GM21515 (cell line): ENCODE data around the gene ASCL2.

Experiments
- ATAC-seq: cut with Tn5 transposase; IDR thresholded peaks from one replicate; pipeline ENCODE4 v1.9.1; 2021; ENCODE audit not compliant: unreplicated experiment

Gene ASCL2

DNA sequence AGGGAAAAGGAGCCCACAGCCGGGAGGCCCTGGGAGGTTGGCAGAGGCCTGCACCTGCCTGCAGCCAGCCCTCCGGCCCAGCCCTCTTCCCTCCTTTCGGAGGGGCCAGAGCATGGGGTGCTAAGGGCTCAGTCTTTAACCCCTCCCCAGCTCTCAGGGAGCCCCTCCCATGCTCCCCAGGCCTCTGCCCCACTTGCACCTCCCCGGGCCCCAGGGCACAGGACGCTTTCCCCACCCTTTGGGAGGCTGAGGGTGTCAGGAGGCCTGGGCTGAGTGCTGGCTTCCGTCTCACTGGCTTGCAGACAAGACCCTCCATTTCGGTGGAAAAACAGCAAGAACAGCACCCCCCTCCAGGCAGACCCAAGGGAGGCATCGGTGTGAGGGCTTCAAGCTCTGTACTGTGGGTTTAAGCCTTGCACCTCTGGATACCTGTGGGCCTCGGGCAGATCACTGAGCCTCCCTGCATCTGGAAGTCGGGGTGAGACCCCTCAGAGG, 7.3 kb downstream of the ASCL2 start:
- ATAC-seq, result no peak

GRCh38 chr11:2262301-2263070, 7.9 kb downstream of the ASCL2 start:
- no peak for ATAC-seq

- no peak for ATAC-seq
These were observed 8.8 kb downstream of the ASCL2 start for GRCh38 chr11:2261436-2262230.

GRCh38 chr11:2260491-2261364, 9.7 kb downstream of the ASCL2 start:
- ATAC-seq, result no peak

- no peak for ATAC-seq
These were observed 10.4 kb downstream of the ASCL2 start for GRCh38 chr11:2259897-2260451.

- no peak for ATAC-seq
These were observed 10.9 kb downstream of the ASCL2 start for GRCh38 chr11:2259466-2259830.

- no peak for ATAC-seq
These were observed 11.6 kb downstream of the ASCL2 start for GRCh38 chr11:2258501-2259465.

DNA sequence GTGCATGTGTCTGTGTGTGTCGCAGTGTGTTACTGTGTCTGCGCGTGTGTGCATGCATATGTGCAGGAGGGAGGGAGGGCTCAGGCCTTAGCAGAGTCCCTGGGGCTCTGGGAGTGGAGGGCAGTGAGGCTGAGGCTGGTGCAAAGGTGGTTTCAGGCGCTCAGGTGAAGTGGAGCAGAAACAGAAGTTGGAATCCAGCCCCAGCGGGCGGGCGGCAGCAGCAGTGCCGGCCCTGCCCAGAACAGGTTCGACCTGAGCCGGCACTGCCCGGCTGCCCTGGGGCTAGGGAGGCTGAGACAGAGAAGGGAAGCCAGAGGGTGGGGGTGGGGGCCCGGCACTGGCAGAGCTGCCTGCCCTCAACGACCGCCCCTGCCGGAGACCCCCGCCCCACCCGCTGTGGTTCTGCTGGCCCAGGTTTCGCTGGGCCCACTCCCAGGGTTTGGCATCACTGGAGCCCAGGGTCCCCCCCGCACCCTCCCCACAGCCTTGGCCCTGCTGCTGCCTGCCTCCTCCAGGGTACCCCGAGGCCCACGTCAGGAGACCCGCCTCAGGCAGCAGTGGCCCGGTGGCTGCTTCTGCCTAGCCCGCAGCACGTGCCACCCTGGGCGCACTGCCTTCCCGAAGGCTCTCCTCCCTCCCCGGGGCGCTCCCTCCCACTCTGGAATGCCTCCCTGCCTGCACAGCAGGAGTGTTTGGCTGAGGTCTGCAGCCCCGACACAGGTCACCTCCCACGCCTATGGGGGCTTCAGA, 13.3 kb downstream of the ASCL2 start:
- no peak for ATAC-seq

- no peak for ATAC-seq
These were observed 14.0 kb downstream of the ASCL2 start for GRCh38 chr11:2256293-2256913.

- no peak for ATAC-seq
These were observed 18.4 kb downstream of the ASCL2 start for GRCh38 chr11:2252018-2252417.

DNA sequence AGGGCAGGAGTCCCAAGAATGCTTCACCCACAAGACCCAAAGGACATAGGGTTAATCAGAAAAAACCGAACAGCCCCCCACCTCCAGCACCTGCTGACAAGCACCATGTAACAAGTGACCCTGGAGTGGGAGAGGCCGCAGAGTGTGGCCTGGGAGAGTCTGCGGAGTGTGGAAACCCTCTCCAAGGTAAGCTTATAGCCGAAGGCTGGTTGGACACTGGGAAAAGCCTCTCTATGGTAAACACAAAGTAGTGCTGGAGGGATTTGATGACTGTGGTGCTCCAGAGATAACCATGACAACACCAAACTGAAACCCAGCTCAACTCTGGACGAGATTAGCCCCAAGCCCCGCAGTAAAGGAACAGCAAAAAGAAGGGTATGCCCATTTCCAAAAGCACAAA, 19.2 kb downstream of the ASCL2 start:
- ATAC-seq, result no peak

- ATAC-seq, result no peak
These were observed 19.9 kb downstream of the ASCL2 start for GRCh38 chr11:2250485-2250884.

DNA sequence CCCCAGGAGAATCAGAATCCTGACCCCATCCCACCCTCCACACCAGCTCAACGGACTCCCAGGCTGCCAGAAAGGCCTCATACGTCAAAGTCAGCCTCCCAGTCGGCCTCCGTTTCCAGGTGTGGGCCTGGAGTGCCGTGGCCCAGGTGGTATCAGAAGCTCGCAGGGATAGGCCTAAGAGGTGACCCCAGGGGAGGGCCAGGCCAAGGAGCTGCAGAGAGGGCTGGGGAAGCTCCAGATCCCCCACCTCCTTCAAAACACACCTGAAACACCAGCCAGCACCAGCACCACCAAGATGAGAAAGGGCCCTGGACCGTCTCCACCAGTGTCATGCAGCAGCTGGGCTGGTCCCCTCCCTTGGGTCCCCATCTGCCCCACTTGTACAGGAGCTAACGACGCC, 20.3 kb downstream of the ASCL2 start:
- ATAC-seq, result no peak

GRCh38 chr11:2249189-2249916, 21.0 kb downstream of the ASCL2 start:
- no peak for ATAC-seq

- ATAC-seq, result no peak
These were observed 21.6 kb downstream of the ASCL2 start for GRCh38 chr11:2248762-2249161.

DNA sequence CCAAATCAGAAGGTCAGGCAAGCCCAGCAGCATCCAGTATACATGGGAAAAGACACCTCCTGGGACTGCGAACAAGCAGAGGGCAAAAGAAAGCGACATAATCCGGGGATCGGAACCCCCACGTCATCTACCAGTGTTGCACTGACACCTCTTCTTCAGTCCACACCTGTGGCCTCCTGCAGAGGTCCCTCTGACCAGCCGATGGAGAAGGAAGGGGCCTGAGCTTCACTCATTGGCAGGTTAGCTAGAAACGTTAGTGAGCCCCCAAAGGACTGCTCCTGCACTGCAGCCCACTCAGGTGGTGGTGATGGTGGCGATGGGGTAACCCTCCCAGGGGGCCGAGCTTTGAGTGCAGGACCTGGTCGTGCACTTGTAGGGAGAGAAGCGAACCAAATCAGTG, 22.1 kb downstream of the ASCL2 start:
- ATAC-seq, result no peak

- ATAC-seq, result no peak
These were observed 22.9 kb downstream of the ASCL2 start for GRCh38 chr11:2247496-2247895.

- ATAC-seq, result no peak
These were observed 29.6 kb downstream of the ASCL2 start for GRCh38 chr11:2240834-2241233.
